ENCODE measurements around the gene COPA.
"Not testable (repeated sequence)": the region's sequence is repeated elsewhere in the genome, so short reads cannot be mapped to it uniquely, and the experiment has no call there.

COPA gene

GRCh38 chr1:160342953-160343869 lies at the start of gene COPA, which contains the start of gene NCSTN:
TSS of gene COPA (minus strand) at chr1:160343250. CDS start at chr1:160343170, 80 bp downstream.
TSS of gene NCSTN (plus strand) at chr1:160343383. CDS start at chr1:160343397, 14 bp downstream.
- H3K27me3 Mint-ChIP-seq = no peaks in the 10 kb centered on the region
- H3K27ac Mint-ChIP-seq = peak within 1 kb of the TSS; percentile 97
- ATAC-seq (peak; percentile 100), DNase-seq (peak; percentile 88)
- H3K4me1 Mint-ChIP-seq = peaks cover 47% of the 10 kb centered on the region
- H3K9me3 Mint-ChIP-seq = no peaks in the 10 kb centered on the region
- H3K4me3 Mint-ChIP-seq = peak within 1 kb of the TSS; percentile 98
- peaks cover 38% of the 10 kb centered on the region for H3K36me3 Mint-ChIP-seq (ENCODE audit: low read depth)

GRCh38 chr1:160388406-160388805 lies 45.4 kb upstream of the COPA start:
- H3K36me3 Mint-ChIP-seq (ENCODE audit: low read depth); ATAC-seq; H3K27ac Mint-ChIP-seq; H3K9me3 Mint-ChIP-seq; H3K4me3 Mint-ChIP-seq; H3K27me3 Mint-ChIP-seq; DNase-seq; H3K4me1 Mint-ChIP-seq: not testable (repeated sequence)

DNA sequence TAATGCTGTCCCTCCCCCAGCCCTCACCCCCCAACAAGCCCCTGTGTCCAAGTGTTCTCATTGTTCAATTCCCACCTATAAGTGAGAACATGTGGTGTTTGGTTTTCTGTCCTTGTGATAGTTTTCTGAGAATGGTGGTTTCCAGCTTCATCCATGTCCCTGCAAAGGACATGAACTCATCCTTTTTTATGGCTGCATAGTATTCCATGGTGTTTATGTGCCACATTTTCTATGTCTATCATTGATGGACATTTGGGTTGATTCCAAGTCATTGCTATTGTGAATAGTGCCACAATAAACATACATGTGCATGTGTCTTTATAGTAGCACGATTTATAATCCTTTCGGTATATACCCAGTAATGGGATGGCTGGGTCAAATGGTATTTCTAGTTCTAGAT lies 41.8 kb upstream of the COPA start:
- ATAC-seq; DNase-seq; H3K27me3 Mint-ChIP-seq; H3K4me3 Mint-ChIP-seq; H3K4me1 Mint-ChIP-seq; H3K9me3 Mint-ChIP-seq; H3K27ac Mint-ChIP-seq; H3K36me3 Mint-ChIP-seq (ENCODE audit: low read depth): not testable (repeated sequence)

GRCh38 chr1:160377585-160378206 lies 34.6 kb upstream of the COPA start:
- no peaks in the 10 kb centered on the region for H3K9me3 Mint-ChIP-seq

DNA sequence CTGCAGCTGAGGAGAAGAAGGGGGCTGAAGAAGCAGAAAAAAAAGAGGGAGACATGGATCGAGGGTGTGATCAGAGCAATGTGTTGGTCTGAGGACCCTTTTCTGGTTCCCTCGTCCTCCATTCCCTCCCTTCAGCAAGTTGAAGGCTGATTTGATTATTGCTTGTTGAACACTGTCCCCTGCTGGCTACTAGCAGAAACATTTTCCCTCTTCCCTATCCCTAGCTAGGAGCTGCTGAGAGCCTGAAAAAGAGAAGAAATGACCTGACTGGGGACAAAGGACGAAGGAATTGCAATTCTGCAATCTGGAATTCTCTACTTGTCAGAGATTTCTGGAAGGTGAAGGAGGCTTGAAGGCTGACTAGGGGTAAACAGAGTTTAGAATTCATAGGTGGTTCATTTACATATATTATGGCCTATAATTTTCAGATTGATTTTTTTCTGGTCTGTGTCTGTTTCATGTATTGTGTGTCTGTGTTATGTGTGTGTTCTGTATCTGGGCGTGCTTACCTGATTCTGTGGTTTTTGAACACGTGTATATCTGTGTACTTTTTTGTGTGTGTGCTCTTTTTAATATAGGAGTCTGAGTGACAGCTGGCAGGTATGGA lies 33.6 kb upstream of the COPA start:
- DNase-seq = peak; percentile 18

More at GRCh38 chr1:160377585-160378206, 34.6 kb upstream of the COPA start:
- H3K4me3 Mint-ChIP-seq = no peak overlapping the region
- DNase-seq = no peak
- H3K36me3 Mint-ChIP-seq (ENCODE audit: low read depth) = no peaks in the 10 kb centered on the region
- H3K27ac Mint-ChIP-seq = no peak overlapping the region
- H3K4me1 Mint-ChIP-seq = peaks cover 13% of the 10 kb centered on the region
- no peak for ATAC-seq
- H3K27me3 Mint-ChIP-seq = no peaks in the 10 kb centered on the region

GRCh38 chr1:160375788-160376524 lies 32.9 kb upstream of the COPA start:
- no peak overlapping the region for H3K27ac Mint-ChIP-seq
- H3K27me3 Mint-ChIP-seq = no peaks in the 10 kb centered on the region
- peaks cover 13% of the 10 kb centered on the region for H3K4me1 Mint-ChIP-seq
- DNase-seq (peak; percentile 18), ATAC-seq (peak; percentile 71)
- H3K36me3 Mint-ChIP-seq (ENCODE audit: low read depth) = no peaks in the 10 kb centered on the region
- H3K4me3 Mint-ChIP-seq = no peak overlapping the region
- H3K9me3 Mint-ChIP-seq = no peaks in the 10 kb centered on the region

More for the DNA sequence above, 33.6 kb upstream of the COPA start:
- Mint-ChIP-seq H3K4me3 (no peak overlapping the region), H3K9me3 (no peaks in the 10 kb centered on the region), H3K27ac (no peak overlapping the region), H3K4me1 (peaks cover 13% of the 10 kb centered on the region), H3K27me3 (no peaks in the 10 kb centered on the region), H3K36me3 (ENCODE audit: low read depth) (no peaks in the 10 kb centered on the region)
- peak; percentile 78 for ATAC-seq

DNA sequence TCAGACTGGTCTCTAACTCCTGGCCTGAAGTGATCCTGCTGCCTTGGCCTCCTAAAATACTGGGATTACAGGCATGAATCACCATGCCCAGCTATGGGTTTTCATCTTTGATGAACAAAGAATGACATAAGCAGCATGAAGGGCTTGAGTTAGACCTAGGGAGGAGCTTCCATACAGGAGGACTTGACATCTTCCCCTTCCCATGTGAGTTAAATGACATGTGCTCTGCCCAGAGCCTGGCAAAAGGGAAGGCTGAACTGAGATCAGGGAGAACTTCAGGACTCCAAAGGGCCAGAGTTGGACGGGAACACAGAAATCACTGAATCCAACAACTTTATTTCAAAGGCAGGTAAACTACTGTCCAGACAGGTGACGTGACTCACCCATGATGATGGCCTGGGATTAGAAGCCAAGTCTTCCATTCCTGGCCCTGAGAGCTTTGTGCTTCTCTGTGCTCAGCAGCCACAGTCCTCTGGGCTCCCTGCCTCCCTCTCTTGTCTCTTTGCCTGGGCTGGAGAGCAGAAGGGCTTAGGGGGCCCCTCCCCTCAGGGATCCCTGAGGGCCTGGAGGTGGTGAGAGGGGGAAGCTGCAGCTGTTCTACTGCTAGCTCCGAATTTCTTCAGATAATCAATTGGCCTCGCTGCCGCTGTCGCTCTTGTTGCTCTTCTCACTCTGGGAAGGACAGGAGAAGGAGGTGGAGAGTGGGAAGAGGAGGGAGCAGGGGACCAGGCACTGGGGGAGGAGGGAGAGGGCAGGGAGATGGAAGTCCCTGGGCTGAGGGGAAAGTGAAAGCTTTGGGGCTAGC lies 31.5 kb upstream of the COPA start:
- H3K27me3 Mint-ChIP-seq = no peaks in the 10 kb centered on the region
- H3K4me3 Mint-ChIP-seq = no peak overlapping the region
- H3K27ac Mint-ChIP-seq = no peak overlapping the region
- H3K36me3 Mint-ChIP-seq (ENCODE audit: low read depth) = no peaks in the 10 kb centered on the region
- no peaks in the 10 kb centered on the region for H3K9me3 Mint-ChIP-seq
- DNase-seq = no peak
- H3K4me1 Mint-ChIP-seq = peaks cover 13% of the 10 kb centered on the region
- no peak for ATAC-seq

DNA sequence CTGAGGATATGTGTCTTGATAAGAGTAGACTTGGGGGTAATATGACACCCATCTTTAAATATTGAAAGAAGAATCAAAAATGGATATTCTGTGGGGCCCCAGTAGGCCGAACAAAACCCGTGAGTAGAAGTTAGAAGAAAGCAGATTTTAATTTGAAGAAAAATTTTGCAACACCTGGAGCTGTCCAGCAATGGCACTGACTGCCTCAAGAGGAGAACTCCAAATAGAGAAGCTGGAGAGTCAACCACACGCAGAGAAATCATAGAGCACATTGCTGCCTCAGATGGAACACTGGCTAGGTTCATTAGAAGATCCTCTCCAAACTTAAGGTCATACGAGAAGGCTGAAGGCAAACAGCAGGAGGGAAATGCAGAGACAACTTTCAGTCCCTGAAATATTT lies 30.6 kb upstream of the COPA start:
- H3K4me1 Mint-ChIP-seq = peaks cover 13% of the 10 kb centered on the region
- no peaks in the 10 kb centered on the region for H3K9me3 Mint-ChIP-seq
- no peak for DNase-seq
- H3K4me3 Mint-ChIP-seq = no peak overlapping the region
- no peak for ATAC-seq
- H3K27me3 Mint-ChIP-seq = no peaks in the 10 kb centered on the region
- no peaks in the 10 kb centered on the region for H3K36me3 Mint-ChIP-seq (ENCODE audit: low read depth)
- no peak overlapping the region for H3K27ac Mint-ChIP-seq

- DNase-seq = no peak
- Mint-ChIP-seq H3K4me3 (no peak overlapping the region), H3K9me3 (no peaks in the 10 kb centered on the region), H3K36me3 (ENCODE audit: low read depth) (no peaks in the 10 kb centered on the region), H3K4me1 (peaks cover 13% of the 10 kb centered on the region), H3K27me3 (no peaks in the 10 kb centered on the region), H3K27ac (no peak overlapping the region)
- ATAC-seq = no peak
Measured at GRCh38 chr1:160371756-160372155, 28.7 kb upstream of the COPA start.

- no peak for ATAC-seq
- Mint-ChIP-seq H3K27me3 (no peaks in the 10 kb centered on the region), H3K4me1 (peaks cover 10% of the 10 kb centered on the region)
Measured at GRCh38 chr1:160371346-160371631, 28.2 kb upstream of the COPA start.

GRCh38 chr1:160370561-160371345 lies 27.7 kb upstream of the COPA start:
- no peak for DNase-seq
- H3K36me3 Mint-ChIP-seq (ENCODE audit: low read depth) = no peaks in the 10 kb centered on the region
- H3K4me1 Mint-ChIP-seq = peaks cover 5% of the 10 kb centered on the region
- ATAC-seq = no peak
- H3K4me3 Mint-ChIP-seq = no peak overlapping the region
- no peaks in the 10 kb centered on the region for H3K9me3 Mint-ChIP-seq
- H3K27ac Mint-ChIP-seq = no peak overlapping the region
- no peaks in the 10 kb centered on the region for H3K27me3 Mint-ChIP-seq

More at GRCh38 chr1:160371346-160371631, 28.2 kb upstream of the COPA start:
- no peak overlapping the region for H3K27ac Mint-ChIP-seq
- no peak overlapping the region for H3K4me3 Mint-ChIP-seq
- no peaks in the 10 kb centered on the region for H3K36me3 Mint-ChIP-seq (ENCODE audit: low read depth)
- no peaks in the 10 kb centered on the region for H3K9me3 Mint-ChIP-seq
- no peak for DNase-seq

DNA sequence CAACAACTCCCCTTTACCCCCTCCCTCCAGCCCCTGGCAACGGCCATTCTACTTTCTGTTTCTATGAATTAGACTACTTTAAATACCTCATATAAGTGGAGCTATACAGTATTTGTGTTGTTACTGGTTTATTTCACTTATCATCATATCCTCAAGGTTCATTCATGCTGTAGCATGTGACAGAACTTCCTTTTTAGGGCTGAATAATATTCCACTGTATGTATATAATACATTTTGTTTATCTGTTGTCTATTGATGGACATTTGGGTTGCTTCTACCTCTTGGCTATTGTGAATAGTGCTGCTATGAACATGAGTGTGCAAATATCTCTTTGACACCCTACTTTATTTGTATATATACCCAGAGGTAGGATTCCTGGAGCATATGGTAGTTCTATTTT lies 26.0 kb upstream of the COPA start:
- H3K9me3 Mint-ChIP-seq = no peaks in the 10 kb centered on the region
- no peaks in the 10 kb centered on the region for H3K36me3 Mint-ChIP-seq (ENCODE audit: low read depth)
- no peak overlapping the region for H3K27ac Mint-ChIP-seq
- no peaks in the 10 kb centered on the region for H3K4me1 Mint-ChIP-seq
- no peaks in the 10 kb centered on the region for H3K27me3 Mint-ChIP-seq
- DNase-seq (no peak), ATAC-seq (no peak)
- no peak overlapping the region for H3K4me3 Mint-ChIP-seq
